HG03064 (cell line): ENCODE measurements around the gene WNT9A.

ENCODE experiments used
- ATAC-seq: cut with Tn5 transposase; IDR thresholded peaks from one replicate; pipeline ENCODE4 v1.9.1; 2021; ENCODE audit warnings: low read depth; ENCODE audit not compliant: unreplicated experiment

Gene WNT9A

DNA sequence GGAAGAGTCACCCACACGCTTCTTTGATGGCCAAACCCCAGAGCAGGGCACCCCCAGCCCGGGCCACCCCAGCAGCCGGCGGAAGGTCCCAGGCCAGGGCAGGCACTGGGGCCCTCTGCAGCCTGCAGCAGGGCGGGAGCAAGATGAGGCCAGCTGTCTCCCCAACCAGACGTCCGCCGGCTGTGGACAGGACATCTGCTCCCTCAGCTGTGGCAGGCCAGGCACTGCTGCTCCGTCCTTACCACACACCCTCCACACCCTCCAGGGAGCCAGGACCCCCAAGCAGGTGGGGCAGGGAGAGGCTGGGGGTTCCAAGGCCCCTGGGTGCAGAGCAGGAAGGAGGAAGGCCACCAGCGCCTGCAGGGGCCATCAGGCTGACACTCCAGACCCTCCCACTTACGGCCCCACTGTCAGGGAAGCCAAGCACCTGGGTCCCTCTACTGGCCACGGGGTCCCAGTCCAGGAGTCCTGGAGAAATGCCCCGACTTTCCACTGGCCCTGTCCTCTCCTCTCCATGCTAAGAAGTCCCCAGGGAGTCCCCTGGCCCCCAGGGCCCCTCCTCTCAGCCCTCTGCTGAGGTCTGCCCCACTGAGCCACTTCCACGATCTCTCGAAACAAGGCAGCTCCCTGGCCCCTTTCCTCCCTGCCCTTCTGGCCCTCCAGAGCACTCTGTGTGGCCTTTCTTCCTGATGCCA lies 5.6 kb downstream of the WNT9A start:
- ATAC-seq = no peak

DNA sequence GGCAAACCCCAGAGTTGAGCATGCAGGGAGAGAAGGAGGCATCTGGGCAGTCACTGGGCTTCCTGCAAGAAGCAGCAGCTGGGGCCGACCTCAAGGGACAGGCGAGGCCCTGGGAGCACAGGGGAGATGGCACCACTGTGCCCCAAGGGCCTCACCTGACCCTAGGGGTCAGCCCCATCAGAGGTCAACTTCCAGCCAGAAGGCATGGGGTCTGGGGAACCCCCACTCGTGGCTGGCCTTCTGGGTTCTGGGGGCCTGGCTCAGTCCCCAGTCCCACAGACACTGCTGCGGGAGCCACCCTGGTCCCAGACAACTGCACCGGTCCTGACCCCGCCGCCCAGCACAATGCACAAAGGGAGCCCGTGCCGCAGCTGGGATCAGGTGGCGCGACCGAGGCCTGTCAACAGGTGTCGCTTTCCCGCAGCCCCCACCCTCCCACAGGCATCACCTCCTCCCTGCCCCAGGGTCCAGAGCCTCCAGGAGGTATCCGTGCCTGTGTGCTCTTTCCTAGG lies 6.2 kb downstream of the WNT9A start:
- no peak for ATAC-seq

DNA sequence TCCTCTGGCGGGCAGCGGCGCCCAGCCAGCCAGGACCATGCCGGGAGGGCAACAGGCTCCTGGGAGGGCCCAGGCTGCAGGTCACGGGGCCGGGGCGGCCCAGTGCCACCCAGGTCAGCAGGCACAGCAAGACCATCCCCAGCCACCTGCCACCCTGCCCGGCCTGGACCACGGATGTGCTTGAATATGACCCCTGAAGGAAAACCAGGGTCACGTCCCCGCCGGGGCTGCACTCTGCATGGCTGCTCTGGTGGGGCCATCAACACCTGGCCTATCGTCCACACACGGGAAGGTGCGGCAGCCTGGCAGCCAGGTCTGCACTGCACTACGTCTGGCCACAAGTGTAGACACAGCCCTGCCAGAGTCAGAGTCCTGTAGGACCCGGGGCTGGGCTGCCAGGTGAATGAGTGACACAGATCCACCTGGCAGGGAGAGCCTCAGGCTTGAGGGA lies 6.9 kb downstream of the WNT9A start:
- no peak for ATAC-seq

DNA sequence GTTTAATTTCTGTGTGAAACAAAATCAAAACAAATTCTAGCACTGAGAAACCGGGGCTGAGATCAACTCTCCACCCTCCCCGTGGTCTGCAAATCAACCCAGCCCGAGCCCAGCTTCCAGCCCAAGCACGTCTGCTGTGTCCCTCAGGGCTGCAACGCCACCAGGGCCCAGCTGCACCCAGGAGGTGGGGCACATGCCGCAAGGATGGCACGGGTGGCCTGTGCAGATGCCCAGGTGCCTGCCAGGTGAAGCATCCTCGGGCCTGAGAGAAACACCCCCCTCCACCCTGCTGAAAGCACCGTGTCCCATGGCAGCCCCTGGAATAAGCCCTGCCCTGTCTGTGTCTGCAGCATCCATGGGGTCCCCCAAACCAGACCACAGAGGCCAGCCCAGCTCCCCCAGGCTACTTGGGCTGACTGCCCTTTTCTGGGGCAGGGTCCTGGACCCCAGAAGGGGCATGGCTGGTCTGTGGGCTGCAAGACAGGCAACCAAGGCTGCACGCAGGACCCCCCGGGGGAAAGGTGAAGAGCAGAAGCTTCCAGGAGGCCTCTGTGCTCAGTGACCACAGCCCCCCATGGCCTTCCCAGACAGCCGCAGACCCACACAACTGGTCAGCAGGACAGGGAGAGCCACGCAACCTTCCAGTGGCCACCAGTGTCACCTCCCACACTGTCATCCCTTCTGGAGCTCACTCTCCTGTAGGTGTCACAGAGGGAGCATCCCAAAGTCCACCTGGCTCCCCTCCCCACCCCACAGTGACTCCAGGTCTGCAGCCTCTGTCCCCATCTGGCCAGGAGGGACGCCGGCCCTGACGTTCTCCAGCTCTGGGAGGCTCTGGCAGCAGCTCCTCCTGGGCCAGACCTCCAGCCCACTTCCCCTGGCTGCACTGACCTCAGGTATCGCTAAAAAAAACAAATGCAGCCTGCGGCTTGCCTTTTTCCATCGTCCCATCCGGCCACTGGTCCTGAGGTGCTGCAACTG lies 7.7 kb downstream of the WNT9A start:
- no peak for ATAC-seq

DNA sequence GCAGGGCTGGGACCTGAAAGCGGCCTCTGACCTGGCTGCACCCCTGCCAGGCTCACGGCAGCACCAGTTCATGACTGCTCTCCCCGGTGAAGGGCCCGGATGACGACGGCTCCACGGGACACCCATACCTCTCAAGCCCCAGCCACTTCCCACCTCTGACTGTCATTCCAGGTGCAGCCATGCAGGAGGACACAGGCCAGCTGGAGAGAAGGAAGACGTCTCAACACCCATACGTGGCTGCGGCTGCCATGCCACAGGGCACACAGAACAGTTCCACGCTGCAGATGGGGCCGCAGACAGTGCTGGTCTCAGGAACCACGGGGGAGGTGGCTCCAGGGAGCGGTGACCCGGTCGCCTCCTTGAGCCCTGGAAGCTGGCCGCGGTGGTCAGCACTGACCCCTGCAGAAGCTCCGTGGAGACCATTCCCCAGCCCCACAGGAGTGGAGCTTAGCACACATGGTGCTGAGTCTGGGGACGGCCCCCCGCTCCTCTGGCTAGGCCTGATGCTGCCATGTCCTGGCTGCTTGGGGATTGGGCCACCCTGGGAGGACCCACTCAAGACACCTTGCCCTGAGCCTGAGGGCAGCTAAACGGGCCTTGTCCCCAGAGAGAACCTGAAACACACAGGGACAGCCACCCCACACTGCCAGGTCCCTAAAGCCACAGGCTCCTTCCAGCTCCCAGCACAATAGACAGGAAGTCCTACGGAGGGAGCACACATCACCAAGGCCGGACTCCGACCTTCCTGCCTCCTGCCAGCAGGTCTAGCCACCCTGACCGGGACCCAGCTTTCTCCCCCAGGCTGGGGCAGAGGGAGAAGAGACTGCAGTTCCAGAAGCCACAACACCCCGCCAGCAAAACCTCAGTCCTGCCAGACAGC lies 8.6 kb downstream of the WNT9A start:
- no peak for ATAC-seq

DNA sequence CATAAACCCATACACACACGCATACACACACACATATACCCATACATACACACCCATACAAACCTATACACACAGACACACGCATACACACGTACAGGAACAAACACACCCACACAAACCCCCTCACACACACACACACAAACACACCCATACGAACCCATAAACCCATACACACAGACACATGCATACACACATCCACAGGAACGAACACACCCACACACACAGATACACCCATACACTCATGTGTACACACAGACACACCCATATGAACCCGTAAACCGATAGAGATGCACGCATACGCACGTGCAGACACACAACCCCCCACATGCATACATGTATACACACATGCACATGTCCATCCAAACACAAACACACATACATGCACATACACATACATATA lies 9.5 kb downstream of the WNT9A start:
- no peak for ATAC-seq

DNA sequence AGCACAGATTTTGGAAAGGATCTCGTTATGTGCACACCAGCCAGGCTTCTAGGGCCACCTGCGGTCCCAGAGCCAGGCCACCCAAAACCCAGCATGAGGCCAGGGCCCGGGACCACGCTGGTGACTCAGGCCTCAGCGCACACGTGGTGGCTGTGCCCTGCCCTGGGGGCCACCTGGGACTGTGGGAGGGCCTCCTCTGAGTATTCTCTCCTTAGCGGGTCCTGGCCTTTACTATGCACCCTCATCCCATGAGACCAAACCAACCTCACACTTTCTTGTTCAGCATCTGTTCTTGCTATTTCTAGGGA lies 9.9 kb downstream of the WNT9A start:
- no peak for ATAC-seq

DNA sequence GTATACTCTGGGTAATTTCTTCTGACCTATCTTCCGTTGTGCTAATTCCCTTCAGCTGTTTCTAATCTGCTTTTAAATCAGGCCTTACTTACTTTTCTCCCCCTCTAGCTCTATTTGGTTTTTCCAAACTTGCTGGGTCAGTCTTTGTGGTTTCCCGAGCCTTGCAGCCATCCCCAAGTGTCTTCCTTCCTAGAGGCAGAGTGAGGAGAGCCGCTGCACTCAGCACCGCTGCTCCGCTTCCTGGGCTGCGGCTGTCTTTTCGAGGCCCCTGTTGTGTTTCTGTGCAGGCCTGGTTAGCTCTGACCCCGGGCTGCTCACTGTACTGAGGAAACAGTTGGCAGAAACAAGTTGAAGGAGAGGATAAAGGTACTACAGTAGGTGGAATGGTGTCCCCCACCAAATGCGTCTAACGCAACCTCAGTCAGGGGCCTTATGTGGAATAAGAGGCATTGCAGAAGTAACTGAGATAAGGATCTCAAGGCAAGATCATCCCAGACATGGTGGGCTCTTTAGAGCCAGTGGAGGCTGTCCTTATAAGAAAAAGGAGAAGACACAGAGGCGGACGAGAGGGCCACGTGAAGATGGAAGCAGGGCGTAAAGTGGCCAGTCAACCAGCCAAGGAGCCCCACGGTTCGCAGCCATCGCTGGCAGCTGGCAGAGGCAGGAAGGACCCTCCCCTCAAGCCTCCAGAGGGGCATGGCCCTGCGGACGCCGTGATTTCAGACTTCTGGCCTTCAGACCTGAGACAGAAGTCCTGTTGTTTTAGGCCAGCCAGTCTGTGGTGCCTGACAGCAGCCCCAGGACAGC lies 10.5 kb downstream of the WNT9A start:
- no peak for ATAC-seq

DNA sequence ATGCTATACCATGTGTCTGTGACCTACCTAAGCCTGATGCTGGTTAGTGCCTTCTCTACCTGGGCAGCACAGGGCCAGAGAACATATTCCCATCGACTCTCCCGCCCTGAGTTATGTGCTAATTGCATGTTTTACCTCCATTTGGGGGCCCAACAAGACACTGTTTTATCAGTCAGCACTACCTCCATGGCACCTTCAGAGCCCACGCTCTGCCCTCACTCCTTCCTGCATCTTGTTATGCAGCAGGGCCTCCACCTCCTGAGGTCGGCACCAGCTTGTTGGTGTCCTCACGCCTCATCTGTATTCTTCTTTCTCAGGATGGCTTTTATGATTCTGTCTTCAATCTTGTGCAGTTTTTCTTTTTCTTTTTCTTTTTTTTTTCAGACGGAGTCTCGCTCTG lies 11.9 kb downstream of the WNT9A start:
- no peak for ATAC-seq

DNA sequence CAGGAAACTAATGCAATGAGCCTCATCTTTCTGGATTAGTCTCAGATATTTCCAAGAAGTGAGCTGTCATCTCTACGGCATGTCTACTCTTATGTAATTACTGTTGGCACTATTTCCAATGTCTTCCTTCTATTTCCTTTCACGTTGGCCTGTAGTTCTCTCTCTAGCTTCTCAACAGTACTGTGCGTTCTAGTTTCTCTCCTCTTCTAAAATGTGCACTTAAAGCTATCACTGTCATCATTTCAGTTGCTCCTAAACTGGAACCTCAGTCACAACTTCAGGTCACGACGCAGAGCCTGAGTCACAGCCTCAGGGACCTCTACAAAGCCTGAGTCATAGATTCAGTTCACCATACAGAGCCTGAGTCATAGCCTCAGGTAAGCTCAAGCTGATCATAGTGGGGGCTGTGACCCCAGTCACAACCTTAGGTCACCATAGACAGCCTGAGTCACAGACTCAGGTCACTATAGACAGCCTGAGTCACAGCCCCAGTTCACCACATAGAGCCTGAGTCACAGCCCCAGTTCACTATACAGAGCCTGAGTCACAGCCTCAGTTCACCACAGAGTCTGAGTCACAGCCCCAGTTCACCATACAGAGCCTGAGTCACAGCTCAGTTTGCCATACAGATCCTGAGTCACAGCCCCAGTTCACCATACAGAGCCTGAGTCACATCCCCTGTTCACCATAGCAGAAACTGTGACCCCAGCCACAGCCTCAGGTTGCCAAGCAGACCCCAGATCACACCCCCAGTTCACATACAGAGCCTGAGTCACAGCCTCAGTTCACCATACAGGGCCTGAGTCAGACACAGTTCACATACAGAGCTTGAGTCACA lies 13.0 kb downstream of the WNT9A start:
- ATAC-seq = no peak

DNA sequence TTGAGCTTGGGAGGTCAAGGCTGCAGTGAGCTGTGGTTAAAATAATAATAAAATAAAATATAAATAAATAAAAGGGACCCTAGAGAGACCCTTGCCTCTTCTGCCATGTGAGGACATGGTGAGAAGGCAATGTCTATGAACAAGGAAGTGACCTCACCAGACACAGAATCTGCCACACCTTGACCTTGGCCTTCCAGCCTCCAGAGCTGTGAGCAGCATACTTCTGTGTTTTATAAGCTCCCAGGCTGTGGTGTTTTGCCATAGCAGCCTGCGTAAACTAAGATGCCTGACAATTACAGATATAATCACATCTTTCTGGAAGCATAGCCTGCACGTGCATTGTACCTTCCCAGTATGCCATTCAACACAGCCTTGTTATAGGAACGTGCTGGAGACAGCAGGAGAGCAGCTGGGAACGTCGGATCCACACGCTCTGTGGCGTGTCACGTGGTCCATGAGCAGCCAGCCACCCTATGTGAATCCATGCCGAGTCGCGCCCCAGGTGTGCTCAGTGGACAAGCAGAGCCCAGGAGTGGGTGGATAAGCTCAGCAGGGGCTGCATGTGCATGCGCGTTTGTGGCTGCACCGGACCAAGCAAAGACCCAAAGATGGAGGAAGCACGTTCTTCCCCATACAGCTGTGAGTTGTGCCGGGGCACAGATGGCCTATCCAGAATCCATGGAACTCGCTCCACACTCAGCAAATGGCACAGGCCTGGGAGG lies 17.8 kb downstream of the WNT9A start:
- no peak for ATAC-seq

DNA sequence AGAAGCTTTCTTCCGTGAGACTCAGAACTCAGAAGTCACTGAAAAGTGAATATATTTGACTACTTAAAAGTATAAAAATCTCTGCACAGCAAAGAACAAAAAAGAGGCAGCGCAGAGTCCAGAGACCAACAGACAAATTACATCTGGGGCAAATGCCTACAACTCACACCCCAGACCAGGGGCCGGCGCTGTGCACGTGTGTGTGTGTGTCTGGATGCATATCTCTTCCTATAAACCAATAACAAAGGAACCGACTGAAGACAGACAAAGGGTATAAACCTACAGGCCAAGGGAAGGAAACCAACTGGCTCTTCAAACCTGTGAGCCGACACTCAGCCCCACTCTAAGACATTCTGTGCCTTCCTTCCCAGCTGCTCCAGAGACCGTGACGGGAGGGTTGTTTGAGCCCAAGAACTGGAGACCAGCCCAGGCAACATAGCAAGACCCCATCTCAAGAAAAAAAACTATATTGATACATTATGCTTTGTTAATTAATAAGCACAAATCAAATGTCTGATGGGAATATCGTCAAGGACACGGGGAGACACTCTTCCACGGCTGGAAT lies 18.8 kb downstream of the WNT9A start:
- no peak for ATAC-seq

DNA sequence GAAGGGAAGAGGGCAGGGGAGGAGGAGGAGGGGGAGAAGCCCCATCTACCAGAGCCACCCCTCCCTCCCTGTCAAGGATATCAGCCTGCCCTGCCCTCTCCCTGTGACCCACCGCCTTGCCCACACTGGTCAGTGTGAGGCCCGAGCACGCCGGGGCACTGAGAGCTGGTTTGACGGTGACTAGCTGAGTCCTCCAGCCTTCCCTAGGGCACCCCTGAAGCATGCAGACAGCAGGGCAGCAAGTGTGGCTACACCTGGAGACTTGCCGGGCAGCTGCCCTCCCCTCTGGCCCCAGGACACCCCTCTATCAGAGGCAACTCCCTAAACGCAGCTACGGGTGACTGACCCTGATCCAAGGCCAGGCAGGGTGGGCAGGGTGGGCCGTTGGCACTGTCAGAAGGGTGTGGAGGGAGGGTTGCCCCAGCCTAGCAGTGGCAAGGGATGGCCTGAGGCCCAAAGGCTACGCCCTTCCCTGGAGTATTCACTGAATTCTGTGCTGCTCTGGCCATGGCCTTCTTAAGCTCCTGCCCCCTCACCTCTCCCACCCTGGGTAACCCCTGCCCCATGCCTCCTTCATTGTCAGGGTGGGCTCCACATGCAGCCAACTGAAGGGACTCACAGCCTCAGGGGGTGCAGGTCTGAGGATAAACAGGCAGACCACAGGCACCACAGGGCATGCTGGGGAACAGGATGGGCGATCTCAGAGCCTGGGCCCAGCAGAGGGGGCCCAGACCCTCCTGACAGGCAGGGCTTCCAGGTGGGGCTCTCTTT lies 19.6 kb downstream of the WNT9A start:
- no peak for ATAC-seq

DNA sequence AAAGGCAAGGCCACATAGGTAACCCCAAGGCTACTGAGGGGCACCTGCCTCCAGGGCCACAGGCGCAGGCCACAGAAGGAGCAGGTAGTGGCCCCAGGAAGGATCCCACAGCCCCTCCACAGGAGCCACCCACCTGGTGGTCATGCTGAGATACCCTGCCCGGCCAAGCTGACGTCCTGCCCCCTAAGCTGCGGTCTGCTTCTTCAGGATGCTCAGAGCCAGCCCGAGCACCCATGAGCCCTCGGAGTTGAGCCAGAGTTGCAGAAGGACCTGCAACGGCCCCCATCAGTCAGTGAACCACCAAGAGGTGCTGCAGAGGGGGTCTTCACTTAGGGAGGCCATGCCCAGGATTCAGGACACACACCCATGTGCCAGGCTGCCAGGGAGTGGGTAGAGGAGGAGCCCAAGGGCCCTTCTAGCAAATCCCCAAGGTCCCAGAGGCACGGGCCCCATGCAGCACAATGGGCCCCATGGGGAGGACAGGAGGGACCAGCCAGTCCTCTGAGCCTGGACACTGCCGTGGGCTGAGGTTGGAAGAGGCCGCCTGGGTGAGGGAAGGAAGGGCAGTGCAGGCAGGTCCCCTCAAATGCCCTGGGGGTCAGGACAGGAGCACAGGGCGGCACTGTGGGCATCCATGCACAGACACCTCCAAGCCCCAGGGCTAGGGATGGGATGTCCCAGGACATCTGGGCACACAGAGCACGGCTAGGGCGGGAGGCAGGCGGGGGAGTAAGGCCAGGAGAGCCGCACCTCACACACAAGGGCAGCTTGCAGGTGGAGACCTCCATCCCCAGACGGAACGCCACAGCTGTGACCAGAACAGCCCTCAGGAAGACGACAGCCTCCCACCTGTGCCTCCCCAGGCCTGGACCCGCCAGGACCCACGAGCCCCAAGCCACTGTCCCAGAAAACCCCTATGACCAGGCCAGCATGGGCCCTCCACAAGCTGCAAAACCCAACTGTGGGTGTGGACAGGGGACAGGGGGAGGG lies 20.5 kb downstream of the WNT9A start:
- no peak for ATAC-seq

DNA sequence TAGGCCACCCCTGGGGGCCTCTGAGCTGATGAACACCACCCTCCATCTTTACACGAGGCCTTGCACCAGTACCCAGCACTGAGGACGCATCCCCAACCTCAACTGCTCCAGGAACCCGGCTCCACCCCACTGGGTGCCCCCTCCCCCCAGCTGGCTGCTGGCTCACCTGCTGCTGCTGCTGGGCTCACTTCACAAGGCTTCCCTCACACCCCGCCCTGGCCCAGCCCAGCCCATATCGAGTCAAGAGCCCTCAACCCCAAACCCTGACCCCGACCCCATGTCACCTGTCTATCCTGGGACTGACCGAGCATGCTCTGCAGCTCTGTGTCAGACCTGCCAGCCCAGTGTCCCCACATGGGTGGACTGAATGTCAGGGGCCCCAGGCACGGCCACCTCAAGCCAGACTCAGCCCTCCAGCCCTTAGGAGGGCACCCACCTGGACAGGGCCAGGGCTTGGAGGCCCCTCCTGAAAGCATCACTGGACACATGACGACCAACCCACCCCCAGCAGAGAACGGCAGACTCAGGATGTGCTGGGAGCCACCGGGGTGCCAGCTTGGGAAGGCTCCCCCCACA lies 21.4 kb downstream of the WNT9A start:
- no peak for ATAC-seq
